Stimulated activated CD8-positive, alpha-beta memory T cell treated with anti-CD3 and anti-CD28 coated beads, Interleukin-4, amount 100 ng/mL, for 48 hours (primary cell): ENCODE results near the gene BPIFB3.

Source experiments
- DNase-seq: peaks from one replicate; pipeline ENCODE4 v3.0.0-alpha.2; 2020

Gene BPIFB3, protein sequence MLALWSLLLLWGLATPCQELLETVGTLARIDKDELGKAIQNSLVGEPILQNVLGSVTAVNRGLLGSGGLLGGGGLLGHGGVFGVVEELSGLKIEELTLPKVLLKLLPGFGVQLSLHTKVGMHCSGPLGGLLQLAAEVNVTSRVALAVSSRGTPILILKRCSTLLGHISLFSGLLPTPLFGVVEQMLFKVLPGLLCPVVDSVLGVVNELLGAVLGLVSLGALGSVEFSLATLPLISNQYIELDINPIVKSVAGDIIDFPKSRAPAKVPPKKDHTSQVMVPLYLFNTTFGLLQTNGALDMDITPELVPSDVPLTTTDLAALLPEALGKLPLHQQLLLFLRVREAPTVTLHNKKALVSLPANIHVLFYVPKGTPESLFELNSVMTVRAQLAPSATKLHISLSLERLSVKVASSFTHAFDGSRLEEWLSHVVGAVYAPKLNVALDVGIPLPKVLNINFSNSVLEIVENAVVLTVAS

GRCh38 chr20:33053291-33054106 lies at the start of gene BPIFB3:
BPIFB3 (plus strand) TSS chr20:33053903; CDS start chr20:33055436, 1,533 bp downstream.
- no peak for DNase-seq

- no peak for DNase-seq
These were observed 49.5 kb upstream of the BPIFB3 start, which contains the start of gene SUN5 for GRCh38 chr20:33004141-33004751. SUN5 (minus strand) TSS chr20:33004433; CDS start chr20:33004340, 93 bp downstream.

DNA sequence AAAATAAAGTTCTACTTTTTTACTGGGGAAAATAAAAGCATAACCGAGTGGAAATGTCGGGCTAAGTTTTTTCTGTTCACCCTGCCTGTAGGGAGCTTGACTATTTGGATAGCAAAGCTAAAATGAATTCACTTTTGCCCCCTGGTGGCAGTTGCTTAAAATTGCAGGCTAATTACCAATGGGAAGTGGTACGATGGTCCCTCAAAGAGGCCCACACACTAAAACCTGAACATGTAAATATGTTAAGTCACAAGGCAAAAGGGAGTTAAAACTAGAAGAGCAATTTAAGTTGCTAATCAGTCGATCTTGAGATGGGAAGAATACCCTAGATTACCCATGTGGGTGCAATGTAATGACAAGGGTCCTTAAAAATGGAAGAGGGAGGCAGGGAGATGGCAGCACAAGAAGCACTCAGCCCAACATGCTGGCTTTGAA lies 48.6 kb upstream of the BPIFB3 start:
- DNase-seq, result peak; percentile 40

DNA sequence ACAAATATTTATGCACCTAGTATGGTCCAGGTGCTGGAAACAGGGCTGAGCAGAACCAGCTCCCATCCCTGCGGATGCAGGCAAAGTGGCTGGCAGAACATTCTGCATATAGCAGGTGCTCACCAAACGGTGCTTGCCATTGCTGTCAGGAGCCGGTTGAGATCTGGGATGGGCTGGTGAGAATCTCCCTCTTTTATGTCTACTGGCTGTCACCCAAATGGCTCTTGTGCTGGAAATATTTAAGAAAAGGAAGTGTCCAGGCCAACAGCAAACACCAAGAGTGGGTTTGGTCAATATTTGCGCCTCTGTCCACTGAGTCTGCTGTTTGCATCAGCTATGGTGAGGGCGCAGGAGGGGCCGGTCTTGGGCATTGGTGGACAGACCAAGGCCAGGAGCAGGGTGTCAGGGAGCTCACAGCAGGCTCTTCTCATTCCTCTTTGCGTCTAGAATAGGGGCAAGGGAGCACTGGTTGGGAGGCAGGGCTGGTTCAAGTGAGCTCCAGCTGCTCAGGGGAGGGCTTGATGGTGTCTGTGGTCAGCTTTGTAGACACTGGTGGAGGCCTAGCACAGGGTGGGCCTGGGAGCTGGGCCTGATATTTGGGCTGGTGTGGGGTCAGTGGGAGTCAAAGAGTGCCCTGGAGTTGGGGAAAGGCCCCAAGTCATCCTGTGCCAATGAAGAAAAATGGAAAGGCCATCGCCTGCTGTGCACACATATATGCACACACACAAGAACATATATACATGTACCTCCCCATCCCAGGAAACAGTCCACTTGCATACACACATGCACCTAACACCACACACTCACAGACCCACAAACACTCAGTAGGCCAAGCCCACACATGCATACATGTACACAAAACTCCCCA lies 47.6 kb upstream of the BPIFB3 start:
- DNase-seq, result no peak

GRCh38 chr20:33006776-33007375 lies 46.8 kb upstream of the BPIFB3 start:
- DNase-seq, result no peak

GRCh38 chr20:33007376-33008335 lies 46.0 kb upstream of the BPIFB3 start, which contains the start of gene BPIFB2:
BPIFB2 (plus strand) TSS chr20:33007704; CDS start chr20:33008575, 871 bp downstream.
- DNase-seq, result no peak

DNA sequence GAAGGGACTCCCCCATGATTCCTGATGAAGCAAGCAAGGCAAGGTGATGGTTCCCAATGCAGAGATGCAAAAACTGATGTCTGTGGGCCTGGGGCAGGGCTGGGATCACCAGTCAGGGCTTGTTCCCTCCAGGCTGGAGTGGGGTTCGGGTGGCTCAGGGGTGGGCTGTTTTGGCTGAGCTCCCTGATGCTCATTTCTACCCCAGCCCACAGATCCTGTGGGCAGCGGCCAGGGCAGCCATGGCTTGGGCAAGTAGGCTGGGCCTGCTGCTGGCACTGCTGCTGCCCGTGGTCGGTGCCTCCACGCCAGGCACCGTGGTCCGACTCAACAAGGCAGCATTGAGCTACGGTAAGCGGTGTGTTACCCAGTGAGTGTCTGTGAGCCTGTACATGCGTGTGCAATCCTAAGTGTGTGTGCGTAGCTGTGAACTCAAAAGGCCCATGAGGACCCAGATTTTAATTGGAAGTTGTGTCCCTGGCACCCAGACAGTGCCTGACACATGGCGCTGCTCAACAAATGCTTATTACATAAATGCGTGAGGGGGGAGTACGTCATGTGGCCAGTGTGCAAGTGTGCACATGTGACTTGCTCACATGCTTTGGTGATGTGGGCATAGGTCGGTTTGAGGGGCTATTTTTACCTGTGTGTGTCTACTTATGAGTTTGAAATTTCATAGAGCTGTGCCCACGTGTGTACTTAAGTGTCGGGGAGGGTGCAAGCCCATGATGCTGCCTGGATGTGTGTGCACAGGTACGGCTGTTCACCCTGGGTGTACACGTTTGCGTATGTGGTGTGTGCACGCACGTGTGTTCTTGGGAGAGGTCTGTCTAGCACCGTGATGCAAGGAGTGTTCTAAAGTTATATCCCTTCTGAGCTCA lies 45.1 kb upstream of the BPIFB3 start:
- DNase-seq, result no peak

GRCh38 chr20:33009214-33010132 lies 44.2 kb upstream of the BPIFB3 start:
- DNase-seq, result no peak

GRCh38 chr20:33010133-33010504 lies 43.6 kb upstream of the BPIFB3 start:
- DNase-seq, result no peak

DNA sequence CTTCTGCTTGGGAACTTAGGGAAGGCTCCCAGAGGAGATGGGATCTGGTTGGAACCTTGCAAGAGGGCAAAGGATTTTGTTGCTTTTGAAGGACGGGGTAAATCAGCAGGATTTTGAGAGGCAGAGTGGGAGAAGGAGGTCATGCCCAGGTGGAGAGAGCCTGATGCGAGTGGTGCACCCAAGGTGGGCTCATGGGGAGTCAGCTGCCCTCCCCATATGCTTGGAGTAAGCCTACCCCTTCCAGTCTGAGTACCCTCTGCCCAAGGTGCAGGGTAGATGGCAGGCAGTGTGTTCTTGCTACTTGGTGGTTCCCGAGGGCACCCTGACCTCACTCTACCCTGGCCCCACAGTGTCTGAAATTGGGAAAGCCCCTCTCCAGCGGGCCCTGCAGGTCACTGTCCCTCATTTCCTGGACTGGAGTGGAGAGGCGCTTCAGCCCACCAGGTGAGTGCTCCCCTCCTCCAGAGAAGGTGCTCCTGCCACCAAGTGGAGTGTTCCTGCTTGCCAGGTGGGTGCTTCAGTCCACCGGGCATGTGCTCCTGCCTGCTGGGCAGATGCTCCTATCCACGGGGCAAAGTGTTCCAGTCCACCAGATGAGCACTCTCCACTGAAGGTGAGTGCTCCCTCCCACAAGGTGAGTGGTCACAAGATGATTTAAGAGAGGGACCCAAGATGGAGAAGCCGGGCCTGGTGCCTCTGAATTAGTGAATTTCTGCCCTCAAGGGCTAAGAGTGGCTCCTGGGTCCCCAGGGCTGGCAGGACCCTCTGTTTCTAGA lies 42.8 kb upstream of the BPIFB3 start:
- DNase-seq, result no peak

GRCh38 chr20:33012327-33013189 lies 41.1 kb upstream of the BPIFB3 start:
- no peak for DNase-seq

DNA sequence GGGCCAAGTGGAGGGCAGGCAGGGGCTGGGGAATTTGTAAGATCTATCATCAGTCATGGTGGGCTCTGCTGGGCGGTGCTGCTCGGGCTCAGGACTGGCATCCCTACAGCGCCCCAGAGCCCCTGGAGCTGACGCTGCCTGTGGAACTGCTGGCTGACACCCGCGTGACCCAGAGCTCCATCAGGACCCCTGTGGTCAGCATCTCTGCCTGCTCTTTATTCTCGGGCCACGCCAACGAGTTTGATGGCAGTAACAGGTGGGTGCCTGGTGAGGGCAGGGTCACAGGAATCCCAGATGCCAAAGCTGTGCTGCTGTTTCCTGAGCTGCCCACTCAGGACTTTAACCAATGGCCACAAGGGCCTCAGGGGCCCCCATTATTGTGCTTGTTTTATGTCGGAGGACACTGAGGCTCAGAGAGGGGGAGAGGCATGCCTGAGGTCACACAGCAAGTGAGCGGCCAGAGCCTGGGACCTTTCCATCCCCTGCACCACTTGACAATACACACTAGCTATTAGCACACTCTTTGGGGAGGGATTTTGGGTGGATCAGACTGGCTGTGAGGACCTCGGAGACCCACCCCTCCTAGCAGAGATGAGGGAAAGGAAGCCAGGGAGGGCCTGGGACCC lies 39.9 kb upstream of the BPIFB3 start:
- no peak for DNase-seq

DNA sequence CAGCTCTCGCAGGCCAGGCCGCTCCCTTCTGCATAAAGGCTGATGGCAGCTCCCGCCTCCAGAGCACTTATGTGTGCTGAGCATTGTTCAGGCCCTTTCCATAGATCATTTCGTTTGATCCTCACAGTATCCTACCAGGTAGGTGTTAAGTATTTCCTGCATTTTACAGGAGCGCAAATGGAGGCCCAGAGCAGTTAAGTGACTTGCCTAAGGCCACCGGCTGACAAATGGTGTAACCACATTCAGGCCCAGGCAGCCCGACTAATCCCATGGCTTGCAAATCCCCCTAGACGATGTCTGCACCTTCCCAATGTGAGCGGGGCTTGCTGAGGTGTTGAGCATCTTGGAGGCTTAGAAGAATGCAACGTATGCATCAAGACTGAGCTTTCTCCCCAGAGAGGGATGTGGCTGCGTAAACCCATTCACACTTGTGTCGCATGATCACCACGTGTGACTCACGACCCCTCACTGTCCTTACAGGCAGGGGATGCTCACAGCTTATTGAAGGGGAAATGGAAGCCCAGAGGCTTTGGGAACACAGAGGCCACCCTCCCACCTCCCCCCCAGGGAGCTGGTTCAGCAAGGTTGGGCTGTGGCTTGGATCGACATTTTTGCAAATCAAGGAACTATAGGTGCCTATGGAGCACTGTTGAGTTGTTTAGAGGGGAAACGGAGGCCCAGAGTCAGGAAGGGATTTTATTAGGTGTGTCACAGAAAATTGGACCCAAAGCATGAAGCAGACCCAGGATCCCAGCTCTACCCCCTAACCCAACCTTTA lies 39.2 kb upstream of the BPIFB3 start:
- DNase-seq, result no peak

GRCh38 chr20:33015114-33015484 lies 38.6 kb upstream of the BPIFB3 start:
- no peak for DNase-seq
